Measurements from ENCODE around the gene MT1M.
"Not testable (repeated sequence)": the region's sequence is repeated elsewhere in the genome, so short reads cannot be mapped to it uniquely, and the experiment has no call there.

Gene MT1M

GRCh38 chr16:56608876-56609462 is 23.5 kb upstream of the MT1M start:
- DNase-seq, result no peak

GRCh38 chr16:56609463-56609921 is 23.0 kb upstream of the MT1M start:
- peak; percentile 27 for DNase-seq

DNA sequence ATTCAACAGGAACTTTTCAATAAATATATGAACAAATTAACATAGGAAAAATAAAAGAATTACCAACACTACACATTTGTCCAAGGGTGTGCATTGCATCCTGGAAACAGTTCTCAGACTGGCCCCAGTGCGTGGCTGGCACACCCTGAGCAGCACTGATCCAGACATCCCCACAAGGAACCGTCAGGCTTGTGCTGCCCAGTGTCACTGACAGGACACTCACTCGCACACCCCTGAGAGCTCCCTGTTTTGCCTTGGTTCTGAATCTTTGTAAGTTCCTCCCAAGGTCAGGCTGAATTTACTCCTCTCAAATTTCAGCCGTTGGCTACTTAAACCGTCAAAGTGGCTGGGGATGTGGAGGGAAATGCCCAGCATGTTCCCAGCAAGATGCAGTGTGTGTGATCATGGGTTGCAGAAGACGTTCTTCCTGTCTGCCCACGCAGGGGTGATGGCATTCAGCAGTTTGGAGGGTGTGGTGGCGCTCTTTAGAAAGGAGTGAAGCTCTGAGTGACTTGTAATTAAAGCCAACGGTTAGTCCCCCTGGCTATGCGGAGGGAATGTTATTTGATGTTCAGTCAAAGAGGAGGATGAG is 22.3 kb upstream of the MT1M start:
- DNase-seq, result no peak

- DNase-seq, result no peak
Measured at GRCh38 chr16:56610609-56611111, 21.8 kb upstream of the MT1M start.

GRCh38 chr16:56611281-56611833 is 21.1 kb upstream of the MT1M start:
- no peak for DNase-seq

DNA sequence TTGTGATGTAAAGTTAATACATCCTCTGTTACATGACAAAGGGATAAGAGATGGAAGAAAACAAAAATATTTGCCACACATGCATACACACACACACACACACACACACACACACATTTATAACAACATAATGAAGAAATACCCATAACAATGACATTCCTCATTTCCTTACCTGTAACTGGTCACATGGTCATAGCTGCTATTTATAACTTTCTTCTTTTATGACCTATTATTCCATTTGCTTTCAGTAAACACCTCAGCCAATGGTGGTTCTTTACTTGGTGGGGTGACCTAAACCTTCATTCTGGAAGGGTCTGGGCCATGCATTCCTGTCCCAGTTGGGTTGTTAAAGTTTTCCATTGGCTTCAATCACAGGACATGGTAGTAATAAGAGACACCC is 18.8 kb upstream of the MT1M start:
- no peak for DNase-seq

GRCh38 chr16:56614549-56614991 is 17.9 kb upstream of the MT1M start:
- DNase-seq, result no peak

GRCh38 chr16:56615353-56615752 is 17.1 kb upstream of the MT1M start:
- no peak for DNase-seq

DNA sequence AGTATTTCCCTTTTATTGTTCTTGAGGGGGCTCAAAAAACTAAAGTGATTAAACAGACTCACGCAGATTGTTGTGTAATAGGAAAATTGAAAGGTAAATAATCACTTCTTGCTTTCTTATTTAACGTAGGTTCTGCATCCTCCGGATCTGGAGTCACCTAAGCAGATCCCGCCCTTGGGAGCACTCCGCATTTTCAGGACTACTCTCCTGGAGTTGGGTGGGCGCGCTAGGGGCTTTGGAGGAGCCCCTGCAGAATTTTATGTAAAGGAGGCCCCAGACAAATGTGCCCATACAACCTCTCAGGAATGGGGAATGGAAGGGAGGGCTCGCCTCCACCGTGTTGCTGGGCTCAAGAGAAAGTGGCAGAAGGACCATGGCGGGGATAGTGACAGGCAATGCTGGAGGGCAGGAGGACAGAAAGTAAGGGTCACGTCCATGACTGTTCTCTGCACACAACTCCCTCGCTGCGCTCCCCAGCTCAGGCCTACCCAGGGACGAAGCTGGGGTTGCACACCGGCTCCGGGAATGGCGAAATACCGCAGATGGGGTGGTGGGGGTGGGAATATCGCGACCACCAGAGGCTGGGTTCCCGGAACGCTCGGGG is 15.7 kb upstream of the MT1M start:
- DNase-seq, result no peak

GRCh38 chr16:56617212-56618085 is 15.0 kb upstream of the MT1M start:
- DNase-seq, result no peak

- no peak for DNase-seq
Measured at GRCh38 chr16:56618138-56618537, 14.3 kb upstream of the MT1M start.

DNA sequence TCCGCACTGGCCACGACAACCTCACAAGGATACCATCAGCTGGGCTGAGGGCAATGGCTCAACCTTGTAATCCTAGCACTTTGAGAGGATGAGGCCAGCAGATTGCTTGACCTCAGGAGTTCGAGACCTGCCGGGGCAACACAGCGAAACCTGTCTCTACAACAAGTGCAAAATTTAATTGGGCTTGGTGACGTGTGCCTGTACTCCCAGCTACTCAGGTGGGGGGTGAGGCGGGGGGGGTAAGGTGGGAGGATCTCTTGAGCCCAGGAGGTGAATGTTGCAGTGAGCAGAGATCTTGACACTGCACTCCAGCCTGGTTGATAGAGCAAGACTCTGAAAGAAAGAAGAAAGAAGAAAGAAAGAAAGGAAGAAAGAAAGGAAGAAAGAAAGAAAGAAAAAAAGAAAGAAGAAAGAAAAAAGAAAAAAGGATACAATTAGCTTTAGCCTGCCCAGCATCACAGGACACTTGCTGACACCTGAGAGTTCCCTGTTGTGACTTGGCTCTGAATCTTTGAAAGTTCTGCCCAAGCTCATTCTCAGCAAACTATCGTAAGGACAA is 12.0 kb upstream of the MT1M start:
- DNase-seq, result no peak

DNA sequence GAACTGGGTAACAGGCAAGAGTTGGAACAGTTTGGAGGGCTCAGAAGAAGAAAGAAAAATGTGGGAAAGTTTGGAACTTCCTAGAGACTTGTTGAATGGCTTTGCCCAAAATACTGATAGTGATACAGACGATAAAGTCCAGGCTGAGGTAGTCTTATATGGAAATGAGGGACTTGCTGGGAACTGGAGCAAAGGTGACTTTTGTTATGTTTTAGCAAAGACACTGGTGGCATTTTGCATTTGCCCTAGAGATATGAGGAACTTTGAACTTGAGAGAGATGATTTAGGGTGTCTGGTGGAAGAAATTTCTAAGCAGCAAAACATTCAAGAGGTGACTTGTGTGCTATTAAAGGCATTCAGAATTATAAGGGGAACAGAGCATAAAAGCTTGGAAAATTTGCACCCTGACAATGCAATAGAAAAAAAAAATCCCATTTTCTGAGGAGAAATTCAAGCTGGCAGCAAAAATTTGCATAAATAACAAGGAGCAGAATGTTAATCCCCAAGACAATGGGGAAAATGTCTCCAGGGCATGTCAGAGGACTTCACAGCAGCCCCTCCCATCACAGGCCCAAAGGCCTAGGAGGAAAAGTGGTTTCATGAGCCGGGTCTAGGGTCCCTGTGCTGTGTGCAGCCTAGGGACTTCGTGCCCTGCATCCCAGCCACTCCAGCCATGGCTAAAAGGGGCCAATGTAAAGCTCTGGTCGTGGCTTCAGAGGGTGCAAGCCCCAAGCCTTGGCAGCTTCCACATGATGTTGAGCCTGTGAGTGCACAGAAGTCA is 10.6 kb upstream of the MT1M start:
- not testable (repeated sequence) for DNase-seq

DNA sequence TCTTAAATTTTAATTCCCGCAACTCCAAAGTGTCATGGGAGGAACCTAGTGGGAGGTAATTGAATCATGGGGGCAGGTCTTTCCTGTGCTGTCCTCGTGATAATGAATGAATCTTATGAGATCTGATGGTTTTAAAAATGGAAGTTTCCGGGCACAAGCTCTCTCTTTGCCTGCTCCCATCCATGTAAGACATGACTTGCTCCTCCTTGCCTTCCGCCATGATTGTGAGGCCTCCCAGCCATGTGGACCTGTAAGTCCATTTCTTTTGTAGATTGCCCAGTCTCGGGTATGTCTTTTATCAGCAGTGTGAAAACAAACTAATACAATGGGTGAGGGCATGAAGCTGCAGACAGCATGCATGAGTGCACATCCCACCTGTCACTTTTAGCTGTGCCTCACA is 9.3 kb upstream of the MT1M start:
- not testable (repeated sequence) for DNase-seq

DNA sequence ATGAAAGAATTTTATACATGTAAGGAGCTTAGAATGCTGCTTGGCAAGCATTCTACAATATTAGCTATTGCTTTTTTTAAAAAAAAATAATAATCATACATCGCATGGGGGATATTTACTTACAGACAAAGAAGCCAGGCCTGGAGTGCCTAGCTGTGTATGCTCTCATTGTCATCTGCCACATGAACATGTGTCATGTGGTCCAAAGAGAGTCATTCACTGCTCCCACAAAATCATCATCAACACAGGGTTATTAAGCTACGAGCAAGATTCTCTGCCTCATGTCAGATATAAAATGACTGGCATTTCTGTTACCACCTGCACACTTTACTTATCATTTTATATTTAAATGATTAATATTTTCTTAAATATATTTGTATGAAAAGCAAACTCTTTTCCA is 8.8 kb upstream of the MT1M start:
- no peak for DNase-seq

- DNase-seq, result no peak
Measured at GRCh38 chr16:56625140-56625942, 7.1 kb upstream of the MT1M start, which contains the start of gene MT1E. MT1E (plus strand) TSS chr16:56625781; CDS start chr16:56625852, 71 bp downstream.

GRCh38 chr16:56625943-56626654 is 6.4 kb upstream of the MT1M start:
- no peak for DNase-seq

DNA sequence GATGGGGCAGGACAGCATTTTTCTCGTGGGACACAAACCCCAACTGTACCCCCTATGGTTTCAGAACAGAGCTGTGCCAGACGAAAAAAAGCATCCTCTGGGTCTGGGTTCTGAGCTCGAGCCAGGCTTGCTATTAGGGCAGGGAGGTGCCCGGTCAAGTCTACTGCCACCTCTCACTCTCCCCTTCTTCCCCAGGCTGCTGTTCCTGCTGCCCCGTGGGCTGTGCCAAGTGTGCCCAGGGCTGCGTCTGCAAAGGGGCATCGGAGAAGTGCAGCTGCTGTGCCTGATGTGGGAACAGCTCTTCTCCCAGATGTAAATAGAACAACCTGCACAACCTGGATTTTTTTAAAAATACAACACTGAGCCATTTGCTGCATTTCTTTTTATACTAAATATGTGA is 5.8 kb upstream of the MT1M start:
- DNase-seq, result no peak

GRCh38 chr16:56628486-56629350 is 3.7 kb upstream of the MT1M start:
- DNase-seq, result no peak

Measured in DMS 273 treated with DMSO at 0.1 percent for 48 hours (cell line).